Measurements from ENCODE around the gene HM13.
"Not testable (repeated sequence)": the region's sequence is repeated elsewhere in the genome, so short reads cannot be mapped to it uniquely, and the experiment has no call there.

The HM13 gene

GRCh38 chr20:31606804-31607639 is 92.8 kb downstream of the HM13 start:
- DNase-seq (ENCODE audit: low read depth, low spot score): no peak

GRCh38 chr20:31607640-31608250 is 93.5 kb downstream of the HM13 start:
- no peak for DNase-seq (ENCODE audit: low read depth, low spot score)

DNA sequence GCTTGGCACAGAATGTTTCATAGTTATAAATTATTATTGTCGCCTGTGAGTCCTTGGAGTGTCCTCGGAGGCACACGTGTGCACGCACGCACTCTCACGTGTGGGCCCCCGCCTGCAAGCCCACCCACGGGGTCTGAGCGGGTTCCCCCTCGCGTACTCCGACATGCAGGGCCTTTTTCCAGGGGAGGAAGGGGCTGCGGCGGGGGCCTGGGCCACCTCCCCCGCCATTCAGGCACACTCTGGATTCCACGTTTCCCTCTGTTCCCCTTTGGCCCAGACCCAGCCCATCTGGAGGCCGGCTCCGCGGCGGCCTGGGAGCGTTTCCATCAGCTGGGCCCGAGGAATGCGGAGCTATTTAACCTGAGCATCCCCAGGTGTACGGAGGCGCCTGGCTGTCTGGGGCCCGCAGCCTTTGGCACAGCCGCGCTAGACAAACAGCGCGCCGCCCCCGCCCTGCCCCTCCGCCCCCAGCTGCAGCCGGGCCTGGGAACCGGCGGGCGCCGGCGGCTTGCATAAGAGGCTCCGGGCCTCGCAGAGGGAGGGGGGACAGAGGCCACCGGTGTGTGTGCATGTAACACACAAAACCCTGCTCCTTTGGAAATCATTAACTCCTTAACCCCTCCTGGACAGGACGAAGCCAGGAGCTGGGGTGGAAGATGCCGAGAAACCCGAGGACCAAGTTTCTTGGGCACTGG is 94.2 kb downstream of the HM13 start:
- no peak for DNase-seq (ENCODE audit: low read depth, low spot score)

DNA sequence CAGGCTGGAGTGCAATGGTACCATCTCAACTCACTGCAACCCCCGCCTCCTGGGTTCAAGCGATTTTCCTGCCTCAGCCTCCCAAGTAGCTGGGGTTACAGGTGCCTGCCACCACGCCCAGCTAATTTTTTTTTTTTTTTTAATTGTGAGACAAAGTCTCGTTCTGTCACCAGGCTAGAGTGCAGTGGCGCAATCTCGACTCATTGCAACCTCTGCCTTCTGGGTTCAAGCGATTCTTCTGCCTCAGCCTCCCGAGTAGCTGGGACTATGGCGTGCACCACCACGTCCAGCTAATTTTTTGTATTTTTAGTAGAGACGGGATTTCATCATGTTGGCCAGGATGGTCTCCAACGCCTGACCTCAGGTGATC is 98.0 kb downstream of the HM13 start:
- DNase-seq (ENCODE audit: low read depth, low spot score): not testable (repeated sequence)

DNA sequence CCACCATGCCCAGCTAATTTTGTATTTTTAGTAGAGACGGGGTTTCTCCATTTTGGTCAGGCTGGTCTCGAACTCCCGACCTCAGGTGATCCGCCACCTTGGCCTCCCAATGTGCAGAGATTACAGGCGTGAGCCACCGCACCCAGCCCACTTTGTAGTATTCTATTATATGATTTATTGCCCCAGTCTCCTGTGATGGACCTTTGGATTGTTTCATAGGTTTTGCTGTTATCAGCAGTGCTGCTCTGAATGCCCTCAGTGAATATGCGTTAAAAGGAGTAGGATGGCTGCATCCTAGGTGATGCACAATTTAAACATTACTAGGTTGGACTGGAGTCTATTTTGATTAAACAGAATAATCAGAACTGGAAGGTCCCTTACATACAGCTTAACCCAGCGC is 101.2 kb downstream of the HM13 start:
- no peak for DNase-seq (ENCODE audit: low read depth, low spot score)

GRCh38 chr20:31617432-31618104 is 103.3 kb downstream of the HM13 start:
- no peak for DNase-seq (ENCODE audit: low read depth, low spot score)

All from brain pericyte (primary cell).